Trophoblast cell (in vitro differentiated cells and primary cell): ENCODE measurements around the gene MEG3.

Source experiments
- DNase-seq, 2 donors: peaks; one replicate each; pipeline ENCODE4 v3.0.0-alpha.2; 2016
- H2AFZ ChIP-seq: 2 replicates; pipeline ENCODE4 v1.6.1; 2013; ENCODE audit warnings: low read length, moderate library complexity, mild to moderate bottlenecking; ENCODE audit not compliant: insufficient read depth, poor library complexity
- H2AK5ac ChIP-seq: 2 replicates; pipeline ENCODE4 v1.6.1; 2013; ENCODE audit warnings: mild to moderate bottlenecking, low read length
- H2BK120ac ChIP-seq: 2 replicates; pipeline ENCODE4 v1.6.1; 2013; ENCODE audit warnings: low read length, mild to moderate bottlenecking, moderate library complexity; ENCODE audit not compliant: insufficient read depth, poor library complexity
- H2BK12ac ChIP-seq: 2 replicates; pipeline ENCODE4 v1.6.1; 2013; ENCODE audit warnings: mild to moderate bottlenecking, low read length, moderate library complexity
- H2BK5ac ChIP-seq: 2 replicates; pipeline ENCODE4 v1.6.1; 2013; ENCODE audit warnings: low read length, low read depth, moderate library complexity, mild to moderate bottlenecking; ENCODE audit not compliant: poor library complexity
- H3K14ac ChIP-seq: 2 replicates; pipeline ENCODE4 v1.6.1; 2013; ENCODE audit warnings: mild to moderate bottlenecking, low read length
- H3K18ac ChIP-seq: 2 replicates; pipeline ENCODE4 v1.6.1; 2013; ENCODE audit warnings: mild to moderate bottlenecking, low read length
- H3K23ac ChIP-seq: 2 replicates; pipeline ENCODE4 v1.6.1; 2013; ENCODE audit warnings: low read length
- H3K27ac ChIP-seq: 2 replicates; pipeline ENCODE4 v1.5.1; 2013; ENCODE audit warnings: low read depth, mild to moderate bottlenecking, inconsistent platforms, low read length, moderate library complexity
- H3K27me3 ChIP-seq: 2 replicates; pipeline ENCODE4 v1.6.1; 2013; ENCODE audit warnings: inconsistent platforms, mild to moderate bottlenecking, low read length, moderate library complexity; ENCODE audit not compliant: insufficient read depth
- H3K36me3 ChIP-seq, 2 experiments: 1 replicate in 1 of 2; 2 replicates in 1 of 2; pipeline ENCODE4 v1.6.1; 2013; ENCODE audit warnings: low read length in 2 of 2, mild to moderate bottlenecking in 2 of 2, moderate library complexity in 1 of 2; ENCODE audit not compliant: insufficient read depth in 2 of 2, control insufficient read depth in 1 of 2
- H3K4ac ChIP-seq: 2 replicates; pipeline ENCODE4 v1.6.1; 2013; ENCODE audit warnings: low read depth, mild to moderate bottlenecking, low read length, moderate library complexity
- H3K4me1 ChIP-seq, 2 experiments: 1 replicate in 1 of 2; 2 replicates in 1 of 2; pipeline ENCODE4 v1.6.1; 2013; ENCODE audit warnings: low read length in 2 of 2, mild to moderate bottlenecking in 2 of 2, moderate library complexity in 1 of 2; ENCODE audit not compliant: insufficient read depth in 2 of 2, control insufficient read depth in 1 of 2
- H3K4me2 ChIP-seq: 2 replicates; pipeline ENCODE4 v1.6.1; 2013; ENCODE audit warnings: inconsistent platforms, mild to moderate bottlenecking, low read length, moderate library complexity
- H3K4me3 ChIP-seq: 2 replicates; pipeline ENCODE4 v1.5.1; 2013; ENCODE audit warnings: mild to moderate bottlenecking, low read depth, low read length, inconsistent platforms
- H3K79me1 ChIP-seq: one replicate; pipeline ENCODE4 v1.6.1; 2013; ENCODE audit warnings: low read length
- H3K79me2 ChIP-seq: 2 replicates; pipeline ENCODE4 v1.6.1; 2013; ENCODE audit warnings: low read length, mild to moderate bottlenecking; ENCODE audit not compliant: control insufficient read depth, insufficient read depth, poor library complexity
- H3K9ac ChIP-seq: 2 replicates; pipeline ENCODE4 v1.6.1; 2013; ENCODE audit warnings: mild to moderate bottlenecking, low read length
- H3K9me3 ChIP-seq: 2 replicates; pipeline ENCODE4 v1.6.1; 2013; ENCODE audit warnings: low read depth, mild to moderate bottlenecking, control low read depth, inconsistent platforms, low read length; ENCODE audit not compliant: insufficient read depth
- H4K12ac ChIP-seq: 2 replicates; pipeline ENCODE4 v1.6.1; 2013; ENCODE audit warnings: low read depth, mild to moderate bottlenecking, low read length, moderate library complexity
- H4K8ac ChIP-seq: 2 replicates; pipeline ENCODE4 v1.6.1; 2013; ENCODE audit warnings: low read depth, mild to moderate bottlenecking, low read length, moderate library complexity
- H4K91ac ChIP-seq: one replicate; pipeline ENCODE4 v1.6.1; 2013; ENCODE audit warnings: low read depth, mild to moderate bottlenecking, low read length, moderate library complexity
- WGBS: extraction: QIAGEN DNeasy Blood & Tissue Kit; methylation state at CpG from one replicate; pipeline ENCODE4 v1.1.7; 2013; ENCODE audit warnings: missing lambda C conversion rate; ENCODE audit not compliant: insufficient read length, insufficient coverage; ENCODE audit errors: extremely low coverage; 5-methylcytosine and 5-hydroxymethylcytosine counted together

MEG3 gene

DNA sequence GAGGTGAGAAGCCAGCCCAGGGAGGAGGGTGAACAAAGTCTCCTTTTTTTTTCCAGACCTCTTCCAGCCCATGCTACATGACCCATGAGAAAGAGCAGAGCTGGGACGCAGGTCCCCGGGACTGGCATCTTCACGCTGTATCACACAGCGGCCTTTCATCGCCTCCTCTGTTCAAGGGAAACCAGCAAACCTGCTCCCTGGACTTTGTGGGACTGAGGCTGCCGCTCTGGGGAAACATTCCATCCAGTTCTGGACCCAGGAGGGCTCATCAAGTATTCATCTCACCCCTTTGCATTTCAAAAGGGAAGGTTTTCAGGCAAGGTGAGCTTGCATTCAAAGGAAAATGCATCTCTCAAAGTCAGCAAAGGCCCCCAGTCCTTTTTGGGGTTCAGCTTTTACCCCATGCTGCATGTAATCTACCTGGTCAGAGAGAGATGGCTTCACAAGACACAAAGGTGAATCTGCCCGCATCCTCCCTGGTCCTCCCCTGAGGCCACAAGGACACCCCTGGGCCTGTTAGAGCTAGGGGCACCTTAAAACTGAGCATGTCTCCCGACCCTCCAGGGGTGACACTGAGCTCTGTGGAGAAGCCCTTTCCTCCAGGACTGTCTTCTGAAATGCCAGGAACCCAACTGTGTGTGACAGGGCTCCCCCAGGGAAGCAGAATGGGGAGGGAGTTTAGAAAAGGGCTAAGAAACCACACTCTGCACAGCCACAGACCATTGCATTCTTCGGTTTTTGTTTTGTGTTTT lies 21.2 kb upstream of the MEG3 start:
- WGBS = no CpG with 5 or more reads among the region's 9 CpGs
- no peak overlapping the region for H2AFZ ChIP-seq
- no peak overlapping the region for H4K91ac ChIP-seq
- H3K14ac ChIP-seq = no peak overlapping the region
- H3K9ac ChIP-seq = no peak overlapping the region
- no peak overlapping the region for H4K12ac ChIP-seq
- no peak overlapping the region for H3K4me3 ChIP-seq
- H2BK120ac ChIP-seq = no peak overlapping the region
- H3K36me3 ChIP-seq = no peaks in the 10 kb centered on the region
- DNase-seq = no peak
- peaks cover 22% of the 10 kb centered on the region for H3K9me3 ChIP-seq
- no peak overlapping the region for H3K4me2 ChIP-seq
- no peaks in the 10 kb centered on the region for H3K4me1 ChIP-seq
- no peak overlapping the region for H2AK5ac ChIP-seq
- H2BK5ac ChIP-seq = no peak overlapping the region
- H3K27ac ChIP-seq = no peak overlapping the region
- no peaks in the 10 kb centered on the region for H3K79me1 ChIP-seq
- no peak overlapping the region for H3K4ac ChIP-seq
- no peaks in the 10 kb centered on the region for H3K79me2 ChIP-seq
- H3K23ac ChIP-seq = no peak overlapping the region
- no peak overlapping the region for H3K18ac ChIP-seq
- no peak overlapping the region for H4K8ac ChIP-seq
- no peak overlapping the region for H2BK12ac ChIP-seq
- H3K27me3 ChIP-seq = peaks cover 3% of the 10 kb centered on the region

GRCh38 chr14:100806386-100806785 lies 19.5 kb upstream of the MEG3 start:
- peaks cover 3% of the 10 kb centered on the region for H3K27me3 ChIP-seq
- no peak for DNase-seq
- H3K14ac ChIP-seq = no peak overlapping the region
- H2AFZ ChIP-seq = no peak overlapping the region
- H2BK120ac ChIP-seq = no peak overlapping the region
- H4K91ac ChIP-seq = no peak overlapping the region
- H3K4ac ChIP-seq = no peak overlapping the region
- no peaks in the 10 kb centered on the region for H3K79me2 ChIP-seq
- no peak overlapping the region for H4K8ac ChIP-seq
- H3K4me3 ChIP-seq = no peak overlapping the region
- no peaks in the 10 kb centered on the region for H3K36me3 ChIP-seq
- no peaks in the 10 kb centered on the region for H3K79me1 ChIP-seq
- no peak overlapping the region for H4K12ac ChIP-seq
- H3K4me1 ChIP-seq = no peaks in the 10 kb centered on the region
- H3K9me3 ChIP-seq = peaks cover 34% of the 10 kb centered on the region
- no peak overlapping the region for H2BK12ac ChIP-seq
- WGBS = no CpG with 5 or more reads among the region's 9 CpGs
- no peak overlapping the region for H3K23ac ChIP-seq
- no peak overlapping the region for H3K18ac ChIP-seq
- no peak overlapping the region for H2BK5ac ChIP-seq
- no peak overlapping the region for H3K9ac ChIP-seq
- H3K4me2 ChIP-seq = no peak overlapping the region
- no peak overlapping the region for H3K27ac ChIP-seq
- no peak overlapping the region for H2AK5ac ChIP-seq

GRCh38 chr14:100807496-100807895 lies 18.4 kb upstream of the MEG3 start:
- no peak overlapping the region for H3K4me3 ChIP-seq
- H3K14ac ChIP-seq = no peak overlapping the region
- no peak overlapping the region for H2AFZ ChIP-seq
- no peaks in the 10 kb centered on the region for H3K36me3 ChIP-seq
- H4K91ac ChIP-seq = no peak overlapping the region
- no peak overlapping the region for H3K23ac ChIP-seq
- no peak overlapping the region for H4K12ac ChIP-seq
- no peak overlapping the region for H3K27ac ChIP-seq
- no peak overlapping the region for H2BK12ac ChIP-seq
- no peak overlapping the region for H3K4me2 ChIP-seq
- H3K9me3 ChIP-seq = peaks cover 42% of the 10 kb centered on the region
- no peak overlapping the region for H2BK5ac ChIP-seq
- H4K8ac ChIP-seq = no peak overlapping the region
- no peak overlapping the region for H3K9ac ChIP-seq
- no peaks in the 10 kb centered on the region for H3K79me1 ChIP-seq
- H3K18ac ChIP-seq = no peak overlapping the region
- no peaks in the 10 kb centered on the region for H3K4me1 ChIP-seq
- WGBS = no CpG with 5 or more reads among the region's 14 CpGs
- no peaks in the 10 kb centered on the region for H3K79me2 ChIP-seq
- H2AK5ac ChIP-seq = no peak overlapping the region
- peaks cover 4% of the 10 kb centered on the region for H3K27me3 ChIP-seq
- H3K4ac ChIP-seq = no peak overlapping the region
- no peak overlapping the region for H2BK120ac ChIP-seq
- DNase-seq = no peak

DNA sequence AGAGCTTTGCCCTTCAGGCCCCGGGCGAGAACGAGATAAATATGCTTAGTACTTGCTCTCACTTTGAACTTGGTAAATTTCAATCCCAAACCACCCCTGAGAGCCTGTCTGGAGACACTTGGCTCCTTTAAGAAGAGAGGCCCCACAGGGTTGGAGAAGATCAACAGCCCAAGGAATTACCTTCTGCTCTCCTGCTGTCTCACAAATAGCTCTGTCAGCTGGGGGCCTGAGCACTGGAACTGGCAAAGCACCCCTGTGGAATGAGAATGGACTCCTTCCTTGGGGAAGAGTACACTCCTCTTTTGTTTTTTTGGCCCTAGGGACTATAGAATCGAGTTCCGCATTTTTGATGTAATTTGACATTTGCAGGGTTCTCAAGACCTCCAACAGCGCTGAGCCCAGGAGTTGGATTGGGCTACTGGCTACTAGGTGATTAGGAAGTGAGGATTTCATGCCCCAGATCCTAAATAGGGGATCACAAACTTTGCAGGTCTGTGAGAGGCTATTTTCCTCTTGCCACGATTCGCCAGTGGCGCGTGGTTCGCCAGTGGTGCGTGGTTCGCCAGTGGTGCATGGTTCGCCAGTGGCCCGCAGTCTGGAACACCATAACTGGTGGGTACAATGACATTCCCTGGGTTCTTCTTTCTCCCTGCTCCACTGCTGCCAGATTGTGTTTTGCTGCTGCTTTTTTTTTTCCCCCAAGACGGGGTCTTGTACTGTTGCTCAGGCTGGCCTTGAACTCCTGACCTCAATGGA lies 17.8 kb upstream of the MEG3 start:
- Histone ChIP-seq H2BK5ac (no peak overlapping the region), H4K91ac (no peak overlapping the region), H4K12ac (no peak overlapping the region), H3K27me3 (peaks cover 4% of the 10 kb centered on the region), H3K36me3 (no peaks in the 10 kb centered on the region), H2BK12ac (no peak overlapping the region), H3K27ac (no peak overlapping the region), H2BK120ac (no peak overlapping the region), H3K9me3 (peaks cover 43% of the 10 kb centered on the region), H3K14ac (no peak overlapping the region), H3K4me2 (no peak overlapping the region), H2AFZ (no peak overlapping the region), H3K4me1 (no peaks in the 10 kb centered on the region), H3K4ac (no peak overlapping the region), H2AK5ac (no peak overlapping the region), H3K18ac (no peak overlapping the region), H3K79me1 (no peaks in the 10 kb centered on the region), H3K4me3 (no peak overlapping the region), H3K23ac (no peak overlapping the region), H3K79me2 (no peaks in the 10 kb centered on the region), H4K8ac (no peak overlapping the region), H3K9ac (no peak overlapping the region)
- WGBS = no CpG with 5 or more reads among the region's 16 CpGs
- DNase-seq = no peak
